Left renal cortex interstitium (tissue), 4 donors: Measurements from ENCODE around the gene CASP12. TPM values are rescaled to one million over a fixed set of nuclear protein-coding genes. Genes with fewer than 3 reads are reported as not detected.
A peak's percentile ranks its signal among the peaks of the same experiment; 100 is the strongest.
"Not testable (repeated sequence)": the region's sequence is repeated elsewhere in the genome, so short reads cannot be mapped to it uniquely, and the experiment has no call there.

Experiments
- DNase-seq, 4 donors: peaks; one replicate each; pipeline ENCODE4 v3.0.0-alpha.2; 2013; ENCODE audit warnings: low read depth in 4 of 4, low spot score in 2 of 4, missing footprints in 1 of 4
- polyA plus RNA-seq, 4 donors: library from polyadenylated mRNA; unstranded; fragments of 120-200 nt; gene quantifications; one replicate each; pipeline ENCODE4 v1.2.1, GENCODE V29; 2013; ENCODE audit not compliant: insufficient read length in 4 of 4

CASP12 gene
- 1 to 10 TPM in 1 of 4 donors, under 1 TPM in 3; 0.66 to 1.0 (median 0.78) TPM for polyA plus RNA-seq

- DNase-seq: peak in 1 of 4 donors; percentile 9
Measured at GRCh38 chr11:104897891-104898684, at the start of gene CASP12. CASP12 (minus strand) TSS chr11:104898460.

- no peak for DNase-seq
Measured at GRCh38 chr11:104946907-104947306, 48.6 kb upstream of the CASP12 start.

- no peak for DNase-seq
Measured at GRCh38 chr11:104944076-104944475, 45.8 kb upstream of the CASP12 start.

GRCh38 chr11:104943561-104943960, 45.3 kb upstream of the CASP12 start:
- DNase-seq: no peak

GRCh38 chr11:104934594-104934993, 36.3 kb upstream of the CASP12 start:
- no peak for DNase-seq

GRCh38 chr11:104934073-104934472, 35.8 kb upstream of the CASP12 start:
- not testable (repeated sequence) for DNase-seq

- DNase-seq: no peak
Measured at GRCh38 chr11:104928811-104929210, 30.6 kb upstream of the CASP12 start.

- no peak for DNase-seq
Measured at GRCh38 chr11:104926771-104927611, 28.7 kb upstream of the CASP12 start.

- DNase-seq: no peak
Measured at GRCh38 chr11:104925850-104926249, 27.6 kb upstream of the CASP12 start.

- DNase-seq: no peak
Measured at GRCh38 chr11:104918113-104918824, 20.0 kb upstream of the CASP12 start.

- no peak for DNase-seq
Measured at GRCh38 chr11:104917271-104918112, 19.2 kb upstream of the CASP12 start.

GRCh38 chr11:104916442-104916841, 18.2 kb upstream of the CASP12 start:
- no peak for DNase-seq

- no peak for DNase-seq
Measured at GRCh38 chr11:104912102-104912501, 13.8 kb upstream of the CASP12 start.

GRCh38 chr11:104908186-104908531, 9.9 kb upstream of the CASP12 start:
- DNase-seq: no peak

GRCh38 chr11:104907521-104908185, 9.4 kb upstream of the CASP12 start:
- DNase-seq: no peak

GRCh38 chr11:104905271-104905670, 7.0 kb upstream of the CASP12 start:
- no peak for DNase-seq

GRCh38 chr11:104899226-104899625, 966 bp upstream of the CASP12 start:
- DNase-seq: no peak

- DNase-seq: no peak
Measured at GRCh38 chr11:104898685-104899013, 389 bp upstream of the CASP12 start.

- DNase-seq: no peak
Measured at GRCh38 chr11:104895634-104896033, 2.6 kb downstream of the CASP12 start.

GRCh38 chr11:104893876-104894275, 4.4 kb downstream of the CASP12 start:
- no peak for DNase-seq
